Neural cell (in vitro differentiated cells): ENCODE data around the gene KIAA0513. TPM values are rescaled to one million over a fixed set of nuclear protein-coding genes. Genes with fewer than 3 reads are reported as not detected.

Experiments
- H2AFZ ChIP-seq: fragments of 200-600, 300-800 bp; sonication (generic), shearing (Covaris generic); 2 replicates; pipeline ENCODE4 v1.6.0; 2014; ENCODE audit warnings: low read depth, mild to moderate bottlenecking, antibody characterized with exemption, low read length, moderate library complexity
- H3F3A ChIP-seq: fragments of 200-600 bp; shearing (Covaris generic); 2 replicates; pipeline ENCODE4 v1.6.1; 2016; ENCODE audit warnings: mild to moderate bottlenecking, moderate library complexity, mixed read lengths, antibody characterized with exemption, low read length; ENCODE audit not compliant: insufficient read depth, poor library complexity, severe bottlenecking
- H3K27ac ChIP-seq: fragments of 200-600, 300-800 bp; sonication (generic), shearing (Covaris generic); 2 replicates; pipeline ENCODE4 v1.5.1; 2014; ENCODE audit warnings: mild to moderate bottlenecking, low read length, moderate library complexity
- H3K27me3 ChIP-seq: fragments of 300-800, 200-600 bp; sonication (generic), shearing (Covaris generic); 2 replicates; pipeline ENCODE4 v1.6.0; 2014; ENCODE audit warnings: mild to moderate bottlenecking, low read depth, low read length, moderate library complexity; ENCODE audit not compliant: insufficient read depth
- H3K36me3 ChIP-seq: fragments of 300-800, 200-600 bp; sonication (generic), shearing (Covaris generic); 2 replicates; pipeline ENCODE4 v1.5.1; 2014; ENCODE audit warnings: mild to moderate bottlenecking, antibody characterized with exemption, low read length, moderate library complexity; ENCODE audit not compliant: insufficient read depth
- H3K4me2 ChIP-seq: fragments of 300-800, 200-600 bp; sonication (generic), shearing (Covaris generic); 2 replicates; pipeline ENCODE4 v1.6.0; 2014; ENCODE audit warnings: mild to moderate bottlenecking, low read length
- H3K4me3 ChIP-seq: fragments of 300-800, 200-600 bp; sonication (generic), shearing (Covaris generic); 2 replicates; pipeline ENCODE4 v1.5.1; 2014; ENCODE audit warnings: mild to moderate bottlenecking, low read length, moderate library complexity
- H3K79me2 ChIP-seq: fragments of 200-600 bp; shearing (Covaris generic); replicated peaks from 2 replicates; pipeline ENCODE4 v1.6.0; 2014; ENCODE audit warnings: mild to moderate bottlenecking, low read length, moderate library complexity; ENCODE audit not compliant: insufficient read depth
- H3K9ac ChIP-seq: fragments of 300-800, 200-600 bp; sonication (generic), shearing (Covaris generic); 2 replicates; pipeline ENCODE4 v1.6.1; 2016; ENCODE audit warnings: mild to moderate bottlenecking, low read length, mixed read lengths
- H3K9me2 ChIP-seq: fragments of 200-600 bp; shearing (Covaris generic); 2 replicates; pipeline ENCODE4 v1.6.1; 2016; ENCODE audit warnings: mild to moderate bottlenecking, low read length, mixed read lengths; ENCODE audit not compliant: insufficient read depth
- H3K9me3 ChIP-seq: fragments of 200-600, 300-800 bp; sonication (generic), shearing (Covaris generic); 2 replicates; pipeline ENCODE4 v1.6.1; 2016; ENCODE audit warnings: mild to moderate bottlenecking, mixed run types, low read length, moderate library complexity, mixed read lengths
- H4K20me1 ChIP-seq: fragments of 200-600 bp; shearing (Covaris generic); 2 replicates; pipeline ENCODE4 v1.6.1; 2016; ENCODE audit warnings: mild to moderate bottlenecking, mixed run types; ENCODE audit not compliant: insufficient read depth
- CTCF ChIP-seq: fragments of 450-650 bp; IDR thresholded peaks from 2 replicates; pipeline ENCODE4 v1.5.1; 2014; ENCODE audit warnings: antibody characterized with exemption, mild to moderate bottlenecking, moderate library complexity; ENCODE audit not compliant: poor library complexity, severe bottlenecking
- EP300 ChIP-seq: fragments of 450-650 bp; conservative IDR thresholded peaks from 2 replicates; pipeline ENCODE4 v1.6.1; 2014; ENCODE audit warnings: antibody characterized with exemption, mild to moderate bottlenecking, moderate library complexity; ENCODE audit not compliant: poor library complexity, severe bottlenecking
- EZH2 ChIP-seq: fragments of 200-600, 300-800 bp; shearing (Covaris generic), sonication (generic); IDR thresholded peaks from 2 replicates; pipeline ENCODE4 v1.6.1; 2014; ENCODE audit warnings: antibody characterized with exemption, low read length, borderline replicate concordance, mild to moderate bottlenecking; ENCODE audit not compliant: insufficient read depth, poor library complexity, severe bottlenecking
- MXI1 ChIP-seq: fragments of 450-650 bp; conservative IDR thresholded peaks from 2 replicates; pipeline ENCODE4 v1.6.1; 2014; ENCODE audit warnings: antibody characterized with exemption, mild to moderate bottlenecking; ENCODE audit not compliant: poor library complexity, severe bottlenecking
- POLR2AphosphoS5 ChIP-seq: IDR thresholded peaks from 2 replicates; pipeline ENCODE4 v1.6.1; 2012
- RAD21 ChIP-seq: fragments of 450-650 bp; conservative IDR thresholded peaks from 2 replicates; pipeline ENCODE4 v1.6.1; 2014; ENCODE audit warnings: antibody characterized with exemption, mild to moderate bottlenecking, moderate library complexity
- REST ChIP-seq: IDR thresholded peaks from 2 replicates; pipeline ENCODE4 v1.6.1; 2012; ENCODE audit warnings: borderline replicate concordance
- SMC3 ChIP-seq: fragments of 450-650 bp; conservative IDR thresholded peaks from 2 replicates; pipeline ENCODE4 v1.6.1; 2014; ENCODE audit warnings: antibody characterized with exemption, mild to moderate bottlenecking, moderate library complexity; ENCODE audit not compliant: poor library complexity
- TAF1 ChIP-seq: IDR thresholded peaks from 2 replicates; pipeline ENCODE4 v1.6.1; 2012; ENCODE audit warnings: low read depth
- polyA plus RNA-seq: library from polyadenylated mRNA; depleted of rRNA; stranded (reverse); fragments of >200 nt; gene quantifications from 2 replicates; pipeline ENCODE4 v1.2.3, GENCODE V29; 2014

KIAA0513 gene
- polyA plus RNA-seq, 1 donor from 2014 or later = 18.9 TPM

GRCh38 chr16:85105475-85105874, 77.9 kb downstream of the KIAA0513 start:
- no peaks in the 10 kb centered on the region for H4K20me1 ChIP-seq
- H3K9ac ChIP-seq = no peak overlapping the region
- H3K36me3 ChIP-seq = no peaks in the 10 kb centered on the region
- no peaks in the 10 kb centered on the region for H3K27me3 ChIP-seq
- H3K79me2 ChIP-seq = no peaks in the 10 kb centered on the region
- no peaks in the 10 kb centered on the region for H3K9me2 ChIP-seq
- no peak overlapping the region for H3K4me2 ChIP-seq
- no peak overlapping the region for H3K27ac ChIP-seq
- no peak overlapping the region for H3K4me3 ChIP-seq
- no peak overlapping the region for H2AFZ ChIP-seq
- no peak for TF ChIP-seq EZH2
- no peak for TF ChIP-seq TAF1
- TF ChIP-seq EP300 = no peak
- no peak for TF ChIP-seq SMC3
- no peak for TF ChIP-seq CTCF
- no peak for TF ChIP-seq RAD21
- no peak for TF ChIP-seq REST
- no peak for TF ChIP-seq MXI1
- no peaks in the 10 kb centered on the region for H3F3A ChIP-seq
- H3K9me3 ChIP-seq = no peaks in the 10 kb centered on the region

- Histone ChIP-seq H3K9me3 (no peaks in the 10 kb centered on the region), H3K79me2 (no peaks in the 10 kb centered on the region), H3K4me3 (no peak overlapping the region), H4K20me1 (no peaks in the 10 kb centered on the region), H3K4me2 (no peak overlapping the region), H3K9me2 (no peaks in the 10 kb centered on the region), H3F3A (no peaks in the 10 kb centered on the region), H3K9ac (no peak overlapping the region), H3K27ac (no peak overlapping the region), H3K36me3 (no peaks in the 10 kb centered on the region), H3K27me3 (no peaks in the 10 kb centered on the region), H2AFZ (no peak overlapping the region)
- TF ChIP-seq REST (no peak), EP300 (no peak), TAF1 (no peak), POLR2AphosphoS5 (no peak), EZH2 (no peak), MXI1 (no peak), RAD21 (no peak), CTCF (no peak), SMC3 (no peak)
Observed at GRCh38 chr16:85107083-85107482, 79.5 kb downstream of the KIAA0513 start.
